Muscle layer of duodenum (tissue), 2 donors: ENCODE measurements around the gene PABPC1L.

Source experiments
- H3K27ac ChIP-seq: one replicate; pipeline ENCODE4 v1.7.0; 2013; ENCODE audit warnings: mild to moderate bottlenecking, low read length
- H3K27me3 ChIP-seq: one replicate; pipeline ENCODE4 v1.7.0; 2013; ENCODE audit warnings: low read depth, mild to moderate bottlenecking, control low read depth, low read length
- H3K36me3 ChIP-seq, 2 donors: one replicate each; pipeline ENCODE4 v1.7.0; 2013; ENCODE audit warnings: low read length in 2 of 2, control low read depth in 1 of 2, mild to moderate bottlenecking in 1 of 2; ENCODE audit not compliant: insufficient read depth in 2 of 2, control insufficient read depth in 1 of 2
- H3K4me1 ChIP-seq, 2 donors: one replicate each; pipeline ENCODE4 v1.7.0; 2013; ENCODE audit warnings: low read length in 2 of 2, mild to moderate bottlenecking in 2 of 2, control low read depth in 1 of 2, moderate library complexity in 1 of 2; ENCODE audit not compliant: insufficient read depth in 2 of 2, control insufficient read depth in 1 of 2
- H3K4me3 ChIP-seq, 2 donors: one replicate each; pipeline ENCODE4 v1.7.0; 2013; ENCODE audit warnings: low read length in 2 of 2, low read depth in 1 of 2, mild to moderate bottlenecking in 1 of 2
- H3K9me3 ChIP-seq, 2 donors: one replicate each; pipeline ENCODE4 v1.7.0; 2013; ENCODE audit warnings: low read length in 2 of 2, control low read depth in 1 of 2, mild to moderate bottlenecking in 1 of 2; ENCODE audit not compliant: control insufficient read depth in 1 of 2
- donor health status: healthy.

Gene PABPC1L

GRCh38 chr20:44946271-44946852, 36.5 kb downstream of the PABPC1L start:
- peaks cover 67 to 90% of the 10 kb centered on the region in 2 donors for H3K36me3 ChIP-seq

GRCh38 chr20:44948107-44948506, 38.2 kb downstream of the PABPC1L start:
- no peak overlapping the region for H3K27ac ChIP-seq
- H3K4me1 ChIP-seq = no peaks in the 10 kb centered on the region
- peaks cover 53 to 90% of the 10 kb centered on the region in 2 donors for H3K36me3 ChIP-seq
- H3K9me3 ChIP-seq = no peaks in the 10 kb centered on the region
- H3K4me3 ChIP-seq = no peak overlapping the region
- no peaks in the 10 kb centered on the region for H3K27me3 ChIP-seq

More at GRCh38 chr20:44946271-44946852, 36.5 kb downstream of the PABPC1L start:
- Histone ChIP-seq H3K4me3 (no peak overlapping the region), H3K27ac (no peak overlapping the region), H3K27me3 (no peaks in the 10 kb centered on the region), H3K9me3 (no peaks in the 10 kb centered on the region), H3K4me1 (no peaks in the 10 kb centered on the region)

- no peaks in the 10 kb centered on the region for H3K27me3 ChIP-seq
- no peaks in the 10 kb centered on the region for H3K9me3 ChIP-seq
- no peaks in the 10 kb centered on the region for H3K4me1 ChIP-seq
- peaks cover 53 to 90% of the 10 kb centered on the region in 2 donors for H3K36me3 ChIP-seq
- H3K27ac ChIP-seq = no peak overlapping the region
- no peak overlapping the region for H3K4me3 ChIP-seq
Measured at GRCh38 chr20:44948513-44948912, 38.7 kb downstream of the PABPC1L start.

GRCh38 chr20:44950368-44950767, 40.5 kb downstream of the PABPC1L start:
- Histone ChIP-seq H3K27me3 (no peaks in the 10 kb centered on the region), H3K27ac (no peak overlapping the region), H3K36me3 (peaks cover 55 to 90% of the 10 kb centered on the region in 2 donors), H3K4me1 (no peaks in the 10 kb centered on the region), H3K4me3 (no peak overlapping the region), H3K9me3 (no peaks in the 10 kb centered on the region)

GRCh38 chr20:44952731-44953130, 42.9 kb downstream of the PABPC1L start:
- no peaks in the 10 kb centered on the region for H3K4me1 ChIP-seq
- H3K27me3 ChIP-seq = no peaks in the 10 kb centered on the region
- no peaks in the 10 kb centered on the region for H3K9me3 ChIP-seq
- no peak overlapping the region for H3K4me3 ChIP-seq
- H3K36me3 ChIP-seq = peaks cover 62 to 84% of the 10 kb centered on the region in 2 donors
- H3K27ac ChIP-seq = no peak overlapping the region

- H3K36me3 ChIP-seq = peaks cover 51 to 69% of the 10 kb centered on the region in 2 donors
- no peak overlapping the region for H3K4me3 ChIP-seq
- H3K27ac ChIP-seq = no peak overlapping the region
- H3K9me3 ChIP-seq = no peaks in the 10 kb centered on the region
- H3K4me1 ChIP-seq = peaks cover 9 to 11% of the 10 kb centered on the region in 2 donors
- no peaks in the 10 kb centered on the region for H3K27me3 ChIP-seq
Measured at GRCh38 chr20:44954211-44954610, 44.4 kb downstream of the PABPC1L start.

GRCh38 chr20:44955270-44955669, 45.4 kb downstream of the PABPC1L start:
- Histone ChIP-seq H3K36me3 (peaks cover 45 to 63% of the 10 kb centered on the region in 2 donors), H3K9me3 (no peaks in the 10 kb centered on the region), H3K4me3 (no peak overlapping the region), H3K27me3 (no peaks in the 10 kb centered on the region), H3K27ac (no peak overlapping the region), H3K4me1 (peaks cover 13 to 14% of the 10 kb centered on the region in 2 donors)

- H3K4me3 ChIP-seq = no peak overlapping the region
- peaks cover 14 to 19% of the 10 kb centered on the region in 2 donors for H3K4me1 ChIP-seq
- H3K9me3 ChIP-seq = no peaks in the 10 kb centered on the region
- H3K27me3 ChIP-seq = no peaks in the 10 kb centered on the region
- no peak overlapping the region for H3K27ac ChIP-seq
- H3K36me3 ChIP-seq = peaks cover 34 to 52% of the 10 kb centered on the region in 2 donors
Measured at GRCh38 chr20:44956410-44956809, 46.5 kb downstream of the PABPC1L start.

- peaks cover 14 to 19% of the 10 kb centered on the region in 2 donors for H3K4me1 ChIP-seq
- H3K4me3 ChIP-seq = no peak overlapping the region
- peaks cover 29 to 33% of the 10 kb centered on the region in 2 donors for H3K36me3 ChIP-seq
- no peaks in the 10 kb centered on the region for H3K27me3 ChIP-seq
- H3K9me3 ChIP-seq = no peaks in the 10 kb centered on the region
- no peak overlapping the region for H3K27ac ChIP-seq
Measured at GRCh38 chr20:44958276-44958675, 48.4 kb downstream of the PABPC1L start.

- Histone ChIP-seq H3K9me3 (no peaks in the 10 kb centered on the region), H3K4me3 (peak overlapping the region; percentile 74 to 75), H3K27me3 (no peaks in the 10 kb centered on the region), H3K27ac (peak overlapping the region; percentile 64), H3K4me1 (peaks cover 14 to 19% of the 10 kb centered on the region in 2 donors), H3K36me3 (peaks cover 23 to 24% of the 10 kb centered on the region in 2 donors)
Measured at GRCh38 chr20:44959082-44959637, 49.3 kb downstream of the PABPC1L start.

- H3K27ac ChIP-seq = peak overlapping the region; percentile 64
- peaks cover 14 to 19% of the 10 kb centered on the region in 2 donors for H3K4me1 ChIP-seq
- peak overlapping the region; percentile 74 to 75 for H3K4me3 ChIP-seq
- H3K27me3 ChIP-seq = no peaks in the 10 kb centered on the region
- peaks cover 18 to 19% of the 10 kb centered on the region in 2 donors for H3K36me3 ChIP-seq
- no peaks in the 10 kb centered on the region for H3K9me3 ChIP-seq
Measured at GRCh38 chr20:44959638-44960102, 49.8 kb downstream of the PABPC1L start.
